Breast epithelium (tissue), 4 donors: Measurements from ENCODE around the gene CLIC2. TPM values are rescaled to one million over a fixed set of nuclear protein-coding genes. Genes with fewer than 3 reads are reported as not detected.

Experiments used
- DNase-seq, 2 donors: peaks; one replicate each; pipeline ENCODE4 v3.0.0-alpha.2; 2019; ENCODE audit warnings: low spot score in 2 of 2
- H3K27ac ChIP-seq, 2 donors: fragments of 200-600 bp; sonication (generic) in 1 of 2; one replicate each; pipeline ENCODE4 v1.5.1; 2016 to 2019; ENCODE audit warnings: mild to moderate bottlenecking in 1 of 2
- H3K27me3 ChIP-seq, 2 donors: fragments of 200-600 bp; sonication (generic) in 1 of 2; one replicate each; pipeline versions ENCODE4 v1.5.1 to v1.6.0; 2017 to 2019; ENCODE audit warnings: control low read depth in 1 of 2, mild to moderate bottlenecking in 1 of 2
- H3K36me3 ChIP-seq: fragments of 200-600 bp; one replicate; pipeline ENCODE4 v1.5.1; 2019
- H3K4me1 ChIP-seq, 2 donors: fragments of 200-600 bp; sonication (generic); one replicate each; pipeline ENCODE4 v1.5.1; 2016 to 2019; ENCODE audit warnings: control low read depth in 1 of 2
- H3K4me3 ChIP-seq, 3 donors: fragments of 200-600 bp; sonication (generic); 1 replicate in 2 of 3; 2 replicates in 1 of 3; pipeline ENCODE4 v1.5.1; 2016 to 2019; ENCODE audit warnings: mild to moderate bottlenecking in 3 of 3, moderate library complexity in 2 of 3
- H3K9me3 ChIP-seq, 2 donors: fragments of 200-600 bp; sonication (generic) in 1 of 2; one replicate each; pipeline ENCODE4 v1.5.1; 2016 to 2019; ENCODE audit warnings: control low read depth in 1 of 2
- POLR2A ChIP-seq: fragments of 450-650 bp; IDR thresholded peaks from one replicate; pipeline ENCODE4 v1.6.1; 2016; ENCODE audit warnings: antibody characterized with exemption, mild to moderate bottlenecking, moderate library complexity
- POLR2AphosphoS5 ChIP-seq, 3 donors: sonication (generic); formaldehyde crosslinking; IDR thresholded peaks; one replicate each; pipeline ENCODE4 v1.6.1; 2017; ENCODE audit warnings: antibody characterized with exemption in 3 of 3
- intact Hi-C: fragments of 100-400 bp; cut with DNase I; formaldehyde crosslinking; loops from one replicate; pipeline ENCODE4 v1.15.1; 2023; ENCODE audit warnings: low total_unique reads
- total RNA-seq, 3 donors: library from RNA; depleted of rRNA; stranded (reverse); fragments of >200 nt; gene quantifications; one replicate each; pipeline ENCODE4 v1.1.0, GENCODE V29; 2016
- TF ChIP-seq, protein P1 (sequence below), 3 donors: fragments of 450-650 bp; IDR thresholded peaks; one replicate each; pipeline ENCODE4 v1.5.1; 2016 to 2017; ENCODE audit warnings: antibody characterized with exemption in 3 of 3, mild to moderate bottlenecking in 3 of 3, moderate library complexity in 3 of 3

The CLIC2 gene
- total RNA-seq, 3 donors from 2014 or later: 10.7 to 23.8 (median 18.4) TPM

DNA sequence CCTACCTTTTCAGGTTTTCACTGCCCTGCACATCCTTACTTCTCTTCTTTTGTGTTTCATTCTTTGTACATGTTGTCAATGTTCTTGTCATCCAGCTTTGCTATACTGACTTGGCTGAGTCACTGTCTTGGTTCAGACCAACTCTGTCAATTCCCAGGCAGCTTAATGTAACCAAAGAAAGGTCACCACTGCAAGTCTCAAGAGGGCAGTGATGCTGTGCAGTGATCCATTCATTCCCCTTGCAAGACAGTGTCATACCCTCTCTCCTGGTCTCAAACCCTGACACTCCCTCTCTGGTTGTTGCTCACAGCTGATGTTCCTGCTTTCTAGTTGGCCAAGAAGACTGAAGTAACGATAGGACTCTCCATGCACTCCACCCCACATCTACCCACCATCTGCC lies 87.7 kb downstream of the CLIC2 start:
- no peaks in the 10 kb centered on the region for H3K9me3 ChIP-seq
- no peaks in the 10 kb centered on the region for H3K27me3 ChIP-seq
- no peaks in the 10 kb centered on the region for H3K36me3 ChIP-seq
- no peak overlapping the region for H3K4me3 ChIP-seq
- no peak overlapping the region for H3K27ac ChIP-seq
- intact Hi-C loops: no loop called here
- no peak for DNase-seq
- TF ChIP-seq, protein P1, sequence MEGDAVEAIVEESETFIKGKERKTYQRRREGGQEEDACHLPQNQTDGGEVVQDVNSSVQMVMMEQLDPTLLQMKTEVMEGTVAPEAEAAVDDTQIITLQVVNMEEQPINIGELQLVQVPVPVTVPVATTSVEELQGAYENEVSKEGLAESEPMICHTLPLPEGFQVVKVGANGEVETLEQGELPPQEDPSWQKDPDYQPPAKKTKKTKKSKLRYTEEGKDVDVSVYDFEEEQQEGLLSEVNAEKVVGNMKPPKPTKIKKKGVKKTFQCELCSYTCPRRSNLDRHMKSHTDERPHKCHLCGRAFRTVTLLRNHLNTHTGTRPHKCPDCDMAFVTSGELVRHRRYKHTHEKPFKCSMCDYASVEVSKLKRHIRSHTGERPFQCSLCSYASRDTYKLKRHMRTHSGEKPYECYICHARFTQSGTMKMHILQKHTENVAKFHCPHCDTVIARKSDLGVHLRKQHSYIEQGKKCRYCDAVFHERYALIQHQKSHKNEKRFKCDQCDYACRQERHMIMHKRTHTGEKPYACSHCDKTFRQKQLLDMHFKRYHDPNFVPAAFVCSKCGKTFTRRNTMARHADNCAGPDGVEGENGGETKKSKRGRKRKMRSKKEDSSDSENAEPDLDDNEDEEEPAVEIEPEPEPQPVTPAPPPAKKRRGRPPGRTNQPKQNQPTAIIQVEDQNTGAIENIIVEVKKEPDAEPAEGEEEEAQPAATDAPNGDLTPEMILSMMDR (IDR thresholded peaks at IDR 0.05): no peak
- TF ChIP-seq POLR2AphosphoS5 (IDR thresholded peaks at IDR 0.05) (no peak), POLR2A (no peak)
- no peaks in the 10 kb centered on the region for H3K4me1 ChIP-seq

DNA sequence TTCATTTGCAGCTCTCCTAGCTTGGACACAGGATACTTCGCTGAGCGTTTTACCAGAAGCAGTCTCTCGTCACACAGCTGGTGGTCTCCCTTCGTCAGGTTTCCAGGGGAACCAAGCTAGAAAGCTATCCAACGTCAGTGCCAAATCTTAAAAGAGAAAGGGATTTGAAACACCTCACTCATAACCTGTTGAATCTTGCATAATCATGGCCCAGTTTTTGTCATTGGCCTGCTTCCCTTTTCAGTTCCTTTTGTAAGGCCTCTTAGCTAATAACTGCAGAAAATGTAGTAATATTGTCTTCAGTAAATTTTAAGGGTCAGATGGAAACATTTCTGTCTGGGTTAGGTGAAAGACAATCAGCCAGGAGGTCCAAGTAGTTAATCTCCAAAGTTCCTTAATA lies 92.1 kb downstream of the CLIC2 start:
- Histone ChIP-seq H3K27ac (no peak overlapping the region), H3K4me1 (no peaks in the 10 kb centered on the region), H3K36me3 (peaks cover 3% of the 10 kb centered on the region), H3K9me3 (no peaks in the 10 kb centered on the region), H3K4me3 (no peak overlapping the region), H3K27me3 (no peaks in the 10 kb centered on the region)
- no peak for DNase-seq
- TF ChIP-seq POLR2A (no peak), POLR2AphosphoS5 (IDR thresholded peaks at IDR 0.05) (no peak)
- TF ChIP-seq, protein P1 (IDR thresholded peaks at IDR 0.05): no peak
- intact Hi-C loops: no loop called here

DNA sequence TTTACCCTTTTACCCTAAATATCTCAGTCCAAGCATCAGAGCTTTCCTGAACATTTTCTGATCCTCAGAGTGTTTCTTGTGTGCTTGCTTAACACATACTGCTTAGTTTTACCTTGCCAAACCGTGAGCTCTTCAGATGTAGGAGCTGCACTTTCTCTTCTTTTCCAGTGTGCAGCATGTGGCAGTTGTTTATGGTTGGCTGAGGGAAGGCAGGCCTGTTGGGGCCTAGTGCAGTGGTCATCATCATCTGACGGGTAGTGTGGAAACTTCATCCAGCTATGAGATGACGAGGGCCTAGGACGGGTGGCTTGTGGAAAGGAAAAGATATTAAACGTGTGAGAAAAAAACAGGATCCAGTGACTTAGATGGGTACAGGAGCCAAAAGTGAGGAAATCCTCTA lies 96.7 kb downstream of the CLIC2 start:
- Histone ChIP-seq H3K4me1 (no peaks in the 10 kb centered on the region), H3K36me3 (peaks cover 3% of the 10 kb centered on the region), H3K4me3 (no peak overlapping the region), H3K27me3 (no peaks in the 10 kb centered on the region), H3K27ac (no peak overlapping the region), H3K9me3 (no peaks in the 10 kb centered on the region)
- intact Hi-C loops: no loop called here
- no peak for DNase-seq
- TF ChIP-seq, protein P1 (IDR thresholded peaks at IDR 0.05): no peak
- TF ChIP-seq POLR2A (no peak), POLR2AphosphoS5 (IDR thresholded peaks at IDR 0.05) (no peak)

DNA sequence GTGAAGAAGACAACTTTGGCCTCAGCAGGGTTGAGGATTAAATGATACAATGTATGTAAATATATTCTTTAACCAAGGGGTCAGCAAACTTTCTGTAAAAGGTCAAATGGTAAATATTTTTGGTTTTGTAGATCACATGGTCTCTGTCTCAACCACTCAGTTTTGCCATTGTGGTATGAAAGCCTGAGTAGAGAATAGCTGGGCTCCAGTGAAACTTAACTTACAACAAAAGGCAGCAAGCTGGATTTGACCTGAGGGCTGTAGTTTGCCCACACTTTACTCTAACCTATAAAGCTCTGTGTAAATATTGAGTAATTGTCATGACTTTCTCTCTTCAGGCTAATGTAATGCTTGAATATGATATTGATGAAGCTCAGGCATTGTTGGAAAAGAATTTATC lies 98.5 kb downstream of the CLIC2 start:
- peaks cover 1% of the 10 kb centered on the region for H3K36me3 ChIP-seq
- no peaks in the 10 kb centered on the region for H3K27me3 ChIP-seq
- TF ChIP-seq POLR2A: no peak
- TF ChIP-seq, protein P1 (IDR thresholded peaks at IDR 0.05): no peak
- TF ChIP-seq POLR2AphosphoS5 (IDR thresholded peaks at IDR 0.05): no peak
- no peaks in the 10 kb centered on the region for H3K9me3 ChIP-seq
- H3K4me3 ChIP-seq: no peak overlapping the region
- no peaks in the 10 kb centered on the region for H3K4me1 ChIP-seq
- intact Hi-C loops: loop anchor here (2.0 kb wide), 1 partner anchor 45 kb away; no protein-coding TSS in a partner anchor
- no peak overlapping the region for H3K27ac ChIP-seq
- DNase-seq: no peak

DNA sequence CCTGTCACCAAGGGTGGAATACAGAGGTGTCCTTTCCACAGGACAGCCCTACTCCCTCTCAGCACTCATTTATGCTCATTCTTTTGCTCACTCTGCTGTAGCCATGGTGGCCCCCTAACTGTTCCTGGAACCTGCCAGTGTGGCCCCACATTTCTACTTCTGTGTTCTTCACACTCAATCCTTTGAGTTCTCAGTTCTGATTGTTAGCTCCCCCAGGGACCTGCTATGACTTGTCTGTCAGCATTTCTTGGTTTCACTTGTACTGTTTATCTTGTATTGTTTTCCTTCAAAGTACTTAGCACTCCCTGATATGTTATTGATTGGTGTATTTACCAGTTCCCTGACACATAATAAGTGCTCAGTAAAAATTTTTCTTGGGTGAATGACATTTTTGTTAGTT lies 103.3 kb downstream of the CLIC2 start:
- Histone ChIP-seq H3K9me3 (no peaks in the 10 kb centered on the region), H3K36me3 (no peaks in the 10 kb centered on the region), H3K4me1 (no peaks in the 10 kb centered on the region), H3K4me3 (no peak overlapping the region), H3K27me3 (no peaks in the 10 kb centered on the region), H3K27ac (no peak overlapping the region)
- intact Hi-C loops: no loop called here
- TF ChIP-seq, protein P1 (IDR thresholded peaks at IDR 0.05): no peak
- TF ChIP-seq POLR2A (no peak), POLR2AphosphoS5 (IDR thresholded peaks at IDR 0.05) (no peak)
- DNase-seq: no peak

Other genes starting within 250 kb of the CLIC2 start
- gene VBP1, start 118.2 kb downstream of the CLIC2 start, total RNA-seq: 10 to 100 TPM; 29.1 to 30.7 (median 29.8) TPM
- gene RAB39B, start 70.1 kb downstream of the CLIC2 start, total RNA-seq: 1 to 10 TPM in 1 of 3 donors, under 1 TPM in 2; 0.32 to 1.3 (median 0.73) TPM
- 1 to 10 TPM in 1 of 3 donors, not detected in 2; 2.6 TPM for gene F8A2, start 47.5 kb upstream of the CLIC2 start, total RNA-seq
- 10 to 100 TPM in 1 of 3 donors, 1 to 10 TPM in 2; 6.7 to 14.4 (median 7.5) TPM for gene F8A3, start 124.0 kb upstream of the CLIC2 start, total RNA-seq